ENCODE results near the gene FCER1G.

The FCER1G gene

GRCh38 chr1:161266202-161266601 is 51.1 kb downstream of the FCER1G start:
- peak; percentile 42 for DNase-seq (ENCODE audit: low read depth)

- no peak for DNase-seq (ENCODE audit: low read depth)
Observed at GRCh38 chr1:161266836-161267235, 51.7 kb downstream of the FCER1G start.

DNA sequence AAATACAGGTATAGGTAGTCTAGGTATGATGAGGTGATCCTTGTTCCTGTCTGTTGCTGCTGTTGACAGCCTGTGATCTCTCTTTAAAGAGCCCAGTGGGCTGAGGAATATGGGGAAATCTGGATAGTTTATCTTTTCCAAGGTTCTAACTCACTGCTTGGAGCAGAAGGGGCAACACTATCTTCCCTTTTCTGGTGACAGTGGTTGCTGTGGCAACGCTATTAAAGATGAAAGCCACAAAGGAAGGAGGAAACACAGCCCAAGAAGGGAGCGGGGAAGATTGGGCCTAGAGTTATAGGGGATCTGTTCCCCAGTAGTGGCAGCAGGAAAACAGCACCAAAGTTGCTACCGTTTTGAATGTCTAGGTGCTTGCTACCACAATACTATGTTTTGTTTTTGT is 52.2 kb downstream of the FCER1G start:
- no peak for DNase-seq (ENCODE audit: low read depth)

Data from ELR (cell line).